ENCODE measurements around the gene PRKN. TPM values are rescaled to one million over a fixed set of nuclear protein-coding genes. Genes with fewer than 3 reads are reported as not detected.

The PRKN gene
- total RNA-seq, 4 donors from 2014 or later: 8.4 to 44.8 (median 12.6) TPM

DNA sequence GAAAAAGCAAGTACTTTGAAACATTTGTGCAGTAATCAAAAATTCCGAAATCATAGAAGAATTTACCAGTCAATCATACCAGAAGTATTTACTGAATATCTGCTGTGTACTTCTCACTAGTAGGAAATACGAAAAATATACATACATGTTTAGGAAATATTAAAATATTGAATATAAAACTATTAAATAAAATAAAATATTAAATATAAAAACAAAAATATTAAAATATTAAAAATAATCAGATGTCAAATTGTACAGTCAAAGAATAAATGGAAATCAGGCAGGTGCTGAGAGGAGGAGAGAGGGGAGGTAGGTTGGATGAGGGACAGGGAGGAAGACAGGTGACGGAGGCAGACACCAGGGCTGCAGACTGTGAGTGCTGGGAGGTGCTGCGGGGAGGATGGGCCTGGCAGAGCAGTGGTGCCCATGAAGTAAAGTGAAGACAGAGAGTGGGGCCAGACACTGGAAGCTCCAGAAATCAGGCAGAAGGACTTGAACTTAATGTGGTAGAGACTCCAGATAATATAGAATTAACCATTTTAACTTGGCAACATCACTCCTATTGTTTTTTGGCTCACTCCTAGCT is 55.9 kb downstream of the PRKN start:
- no peak for TF ChIP-seq CTCF (IDR thresholded peaks at IDR 0.05)
- ATAC-seq (ENCODE audit: low FRiP score) (no peak), DNase-seq (ENCODE audit: low spot score) (no peak)

- ATAC-seq (ENCODE audit: low FRiP score): no peak
- no peak for DNase-seq (ENCODE audit: low spot score)
- TF ChIP-seq CTCF (IDR thresholded peaks at IDR 0.05): no peak
These were observed 57.2 kb downstream of the PRKN start for GRCh38 chr6:162670345-162670744.

DNA sequence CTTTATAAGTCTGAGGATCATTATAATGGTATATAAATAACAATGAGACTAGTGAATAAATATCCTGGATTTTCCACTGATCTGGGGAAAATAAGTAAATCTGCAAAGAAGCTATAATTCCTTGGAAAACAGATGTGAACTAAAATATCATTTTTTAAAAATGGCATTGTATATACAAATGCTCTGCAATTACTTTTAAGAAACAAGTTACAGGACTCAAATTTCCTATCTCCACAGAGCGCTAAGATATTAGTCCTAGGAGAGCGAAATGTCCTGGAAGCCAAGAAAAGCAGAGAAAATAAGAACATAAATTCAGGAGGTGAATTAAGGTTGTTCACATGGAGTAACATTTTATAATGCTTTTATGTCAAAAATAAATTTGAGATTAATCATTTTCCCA is 61.3 kb downstream of the PRKN start:
- DNase-seq (ENCODE audit: low spot score) (no peak), ATAC-seq (ENCODE audit: low FRiP score) (no peak)
- no peak for TF ChIP-seq CTCF (IDR thresholded peaks at IDR 0.05)

DNA sequence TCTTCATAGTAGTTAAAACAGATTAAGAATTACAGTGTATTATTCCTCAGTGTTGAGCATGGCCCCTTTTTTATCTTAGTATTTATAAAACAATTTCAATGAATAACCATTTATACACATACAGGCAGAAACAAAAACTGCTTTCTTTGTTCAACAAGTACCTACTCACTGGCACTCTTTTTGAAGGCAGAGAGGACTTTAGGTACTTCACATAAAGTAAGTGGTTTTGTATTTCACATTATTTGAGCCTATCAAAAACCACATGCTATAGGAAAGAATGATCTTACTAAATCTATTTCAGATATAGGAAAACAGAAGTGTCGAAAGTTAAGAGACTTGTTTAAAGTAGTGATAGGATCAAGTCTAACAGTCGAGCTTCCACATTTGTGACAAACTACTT is 73.8 kb downstream of the PRKN start:
- DNase-seq (ENCODE audit: low spot score) (no peak), ATAC-seq (ENCODE audit: low FRiP score) (no peak)
- no peak for TF ChIP-seq CTCF (IDR thresholded peaks at IDR 0.05)

DNA sequence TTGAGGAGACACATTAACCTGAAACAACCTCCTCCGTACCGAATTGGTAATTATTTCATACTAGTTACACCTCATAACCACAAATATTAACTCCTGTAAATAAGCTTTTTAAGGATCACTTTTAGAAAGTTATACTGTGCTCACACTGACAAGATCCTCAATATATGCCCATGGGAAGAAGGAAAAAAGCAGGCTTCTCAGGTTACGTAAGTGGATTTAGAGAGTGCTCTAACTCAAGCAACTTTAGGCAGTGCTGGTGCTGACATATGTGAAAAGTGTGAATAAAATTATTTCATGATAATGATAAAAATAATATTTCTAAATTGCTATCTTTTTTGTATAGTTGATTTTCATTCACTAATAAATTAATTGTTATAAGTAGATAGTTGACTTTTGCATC is 76.1 kb downstream of the PRKN start:
- no peak for TF ChIP-seq CTCF (IDR thresholded peaks at IDR 0.05)
- ATAC-seq (ENCODE audit: low FRiP score): no peak
- DNase-seq (ENCODE audit: low spot score): no peak

DNA sequence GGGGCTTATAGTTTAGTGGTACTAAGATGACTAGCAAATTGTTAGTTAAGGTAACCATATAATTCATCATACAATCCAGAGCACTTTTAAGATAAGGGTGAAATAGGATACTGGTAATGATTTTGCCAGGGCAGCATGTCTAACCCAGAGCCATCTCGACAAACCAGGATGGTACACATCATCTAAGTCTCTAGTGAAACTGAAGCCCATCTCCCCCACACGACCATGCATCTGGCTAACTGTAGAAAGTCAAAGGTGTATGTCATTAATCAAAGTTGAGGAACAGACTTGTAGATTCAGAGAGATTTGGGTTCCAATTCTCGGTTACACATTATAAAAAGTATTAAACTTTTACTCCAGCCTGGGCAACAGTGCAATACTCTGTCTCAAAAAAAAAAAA is 78.3 kb downstream of the PRKN start:
- no peak for TF ChIP-seq CTCF (IDR thresholded peaks at IDR 0.05)
- no peak for ATAC-seq (ENCODE audit: low FRiP score)
- no peak for DNase-seq (ENCODE audit: low spot score)

GRCh38 chr6:162644153-162644552 is 83.4 kb downstream of the PRKN start:
- no peak for TF ChIP-seq CTCF (IDR thresholded peaks at IDR 0.05)
- DNase-seq (ENCODE audit: low spot score): no peak
- ATAC-seq (ENCODE audit: low FRiP score): no peak

Data from omental fat pad (tissue), 4 donors.